Lung (tissue), 12 donors: ENCODE measurements around the gene AFDN. TPM values are rescaled to one million over a fixed set of nuclear protein-coding genes. Genes with fewer than 3 reads are reported as not detected.

Experiments
- ATAC-seq: fragments of 200-7000 bp; cut with Tn5 transposase; one replicate; pipeline ENCODE4 v1.9.1; 2020; ENCODE audit warnings: moderate number of reproducible peaks; ENCODE audit not compliant: insufficient read depth, low FRiP score
- DNase-seq, 3 donors: peaks; one replicate each; pipeline ENCODE4 v3.0.0-alpha.2; 2013 to 2017
- H3K27ac ChIP-seq, 2 donors: one replicate each; pipeline ENCODE4 v1.5.1; 2013; ENCODE audit warnings: mild to moderate bottlenecking in 2 of 2, moderate library complexity in 2 of 2, control low read depth in 1 of 2, inconsistent platforms in 1 of 2, low read depth in 1 of 2, low read length in 1 of 2
- H3K27me3 ChIP-seq, 3 donors: one replicate each; pipeline ENCODE4 v1.5.1; 2013; ENCODE audit warnings: low read length in 2 of 3; ENCODE audit not compliant: control insufficient read depth in 3 of 3, insufficient read depth in 3 of 3
- H3K36me3 ChIP-seq, 4 donors: one replicate each; pipeline ENCODE4 v1.5.1; 2013; ENCODE audit warnings: low read length in 4 of 4, mild to moderate bottlenecking in 1 of 4, moderate library complexity in 1 of 4; ENCODE audit not compliant: control insufficient read depth in 4 of 4, insufficient read depth in 4 of 4
- H3K4me1 ChIP-seq, 5 donors: one replicate each; pipeline ENCODE4 v1.5.1; 2013; ENCODE audit warnings: low read length in 5 of 5, mild to moderate bottlenecking in 2 of 5, moderate library complexity in 1 of 5; ENCODE audit not compliant: control insufficient read depth in 5 of 5, insufficient read depth in 5 of 5
- H3K4me3 ChIP-seq: one replicate; pipeline ENCODE4 v1.5.1; 2013; ENCODE audit warnings: mild to moderate bottlenecking, control low read depth, moderate library complexity
- H3K9ac ChIP-seq, 2 donors: one replicate each; pipeline ENCODE4 v1.5.1; 2013; ENCODE audit warnings: low read length in 2 of 2, control low read depth in 1 of 2; ENCODE audit not compliant: insufficient read depth in 1 of 2
- H3K9me3 ChIP-seq, 4 donors: one replicate each; pipeline ENCODE4 v1.5.1; 2013; ENCODE audit warnings: low read length in 3 of 4, mild to moderate bottlenecking in 1 of 4, moderate library complexity in 1 of 4; ENCODE audit not compliant: control insufficient read depth in 4 of 4, insufficient read depth in 3 of 4
- WGBS, 2 donors: extraction: QIAGEN DNeasy Blood & Tissue Kit; methylation state at CpG; one replicate each; pipeline ENCODE4 v1.1.7; 2013; 5-methylcytosine and 5-hydroxymethylcytosine counted together
- polyA plus RNA-seq, 2 donors: library from polyadenylated mRNA; stranded (reverse); fragments of 200-250 nt; gene quantifications; one replicate each; pipeline ENCODE4 v1.2.1, GENCODE V29; 2013
- total RNA-seq, 2 donors: library from RNA; depleted of rRNA in 1 of 2; stranded (reverse); fragments of >200 nt in 1 of 2; gene quantifications; one replicate each; pipeline ENCODE4 v1.2.1, GENCODE V29; 2014 to 2021
- TF ChIP-seq, protein P1 (sequence below): IDR thresholded peaks from 2 replicates; pipeline ENCODE4 v1.5.1; 2012; ENCODE audit warnings: mild to moderate bottlenecking; ENCODE audit errors: control extremely low read depth, extremely low read depth
- donor health status: control.
- donor health status: control.
- donor health status: Bipolar disorder and iron deficiency.
- donor health status: healthy.
- donor health status: DM: yes; HTN: yes; CAD: no.

The AFDN gene
- total and polyA plus RNA-seq, 4 donors = 47.6 to 407 (median 117) TPM

DNA sequence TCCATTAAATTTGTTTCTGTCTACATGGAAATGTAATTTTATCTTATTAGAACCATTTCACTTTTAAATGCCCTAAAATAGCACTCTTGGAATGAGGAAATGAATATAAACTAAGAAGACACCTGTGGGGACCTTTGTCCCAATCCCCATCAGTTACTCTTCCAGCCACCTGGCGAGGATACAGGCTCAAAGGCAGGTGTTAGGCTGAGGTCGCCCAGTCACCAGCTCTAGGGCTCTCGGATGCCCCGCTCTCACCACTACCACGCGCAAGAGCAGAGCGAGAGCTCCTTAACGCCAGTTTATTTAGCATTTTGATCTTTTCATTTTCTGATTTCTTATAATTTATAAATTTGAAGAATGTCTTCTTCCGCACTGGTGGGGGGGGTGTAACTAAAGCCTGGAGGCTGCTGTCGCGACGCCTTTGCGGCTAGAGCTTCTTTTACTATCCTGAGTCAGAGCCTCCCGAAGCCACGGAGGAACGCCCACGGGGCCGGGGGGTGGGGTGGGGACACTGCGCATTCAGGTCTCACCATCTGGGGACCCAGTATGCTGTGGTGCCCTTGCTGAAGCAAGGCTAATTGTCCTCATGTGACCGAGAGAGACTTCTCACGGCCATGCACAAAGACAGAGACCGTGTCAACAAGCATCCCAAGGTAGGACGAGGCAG, 38.7 kb upstream of the AFDN start:
- ATAC-seq (no peak), DNase-seq (no peak)
- Histone ChIP-seq H3K4me1 (peaks cover 2 to 11% (median 6%) of the 10 kb centered on the region in 5 donors), H3K4me3 (no peak overlapping the region), H3K9ac (no peak overlapping the region), H3K9me3 (no peaks in the 10 kb centered on the region), H3K27ac (no peak overlapping the region), H3K27me3 (no peaks in the 10 kb centered on the region), H3K36me3 (no peaks in the 10 kb centered on the region)
- WGBS, 2 donors = 85 to 86% methylated on average over 23 of the region's 23 CpGs
- TF ChIP-seq, protein P1, sequence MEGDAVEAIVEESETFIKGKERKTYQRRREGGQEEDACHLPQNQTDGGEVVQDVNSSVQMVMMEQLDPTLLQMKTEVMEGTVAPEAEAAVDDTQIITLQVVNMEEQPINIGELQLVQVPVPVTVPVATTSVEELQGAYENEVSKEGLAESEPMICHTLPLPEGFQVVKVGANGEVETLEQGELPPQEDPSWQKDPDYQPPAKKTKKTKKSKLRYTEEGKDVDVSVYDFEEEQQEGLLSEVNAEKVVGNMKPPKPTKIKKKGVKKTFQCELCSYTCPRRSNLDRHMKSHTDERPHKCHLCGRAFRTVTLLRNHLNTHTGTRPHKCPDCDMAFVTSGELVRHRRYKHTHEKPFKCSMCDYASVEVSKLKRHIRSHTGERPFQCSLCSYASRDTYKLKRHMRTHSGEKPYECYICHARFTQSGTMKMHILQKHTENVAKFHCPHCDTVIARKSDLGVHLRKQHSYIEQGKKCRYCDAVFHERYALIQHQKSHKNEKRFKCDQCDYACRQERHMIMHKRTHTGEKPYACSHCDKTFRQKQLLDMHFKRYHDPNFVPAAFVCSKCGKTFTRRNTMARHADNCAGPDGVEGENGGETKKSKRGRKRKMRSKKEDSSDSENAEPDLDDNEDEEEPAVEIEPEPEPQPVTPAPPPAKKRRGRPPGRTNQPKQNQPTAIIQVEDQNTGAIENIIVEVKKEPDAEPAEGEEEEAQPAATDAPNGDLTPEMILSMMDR = no peak

DNA sequence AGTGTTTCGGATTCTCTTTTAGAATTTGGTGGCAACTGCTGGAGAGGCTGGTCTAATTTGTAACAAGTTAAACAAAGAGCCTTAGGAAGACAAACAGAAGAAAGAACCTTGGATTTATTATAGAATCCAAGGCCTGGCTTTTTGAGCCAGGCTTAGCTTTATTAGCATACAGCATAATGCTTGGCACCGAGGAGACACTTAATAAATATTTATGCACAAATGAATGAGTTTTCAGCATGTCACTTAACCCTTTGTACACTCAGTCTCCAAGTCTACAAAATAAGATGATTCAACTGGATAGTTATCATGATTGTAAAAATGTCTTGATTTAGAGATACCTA, 38.2 kb upstream of the AFDN start:
- DNase-seq (no peak), ATAC-seq (no peak)
- Histone ChIP-seq H3K27ac (no peak overlapping the region), H3K9ac (no peak overlapping the region), H3K4me3 (no peak overlapping the region), H3K4me1 (peaks cover 2 to 11% (median 6%) of the 10 kb centered on the region in 5 donors), H3K9me3 (no peaks in the 10 kb centered on the region), H3K27me3 (no peaks in the 10 kb centered on the region), H3K36me3 (no peaks in the 10 kb centered on the region)
- TF ChIP-seq, protein P1 = no peak
- WGBS, 2 donors = 70 to 83% methylated on average over 2 of the region's 2 CpGs

- 66 to 73% methylated on average over 6 of the region's 6 CpGs for WGBS, 2 donors
- H3K4me3 ChIP-seq = no peak overlapping the region
- H3K36me3 ChIP-seq = no peaks in the 10 kb centered on the region
- H3K4me1 ChIP-seq = peaks cover 2 to 11% (median 6%) of the 10 kb centered on the region in 5 donors
- H3K27me3 ChIP-seq = no peaks in the 10 kb centered on the region
- no peak overlapping the region for H3K9ac ChIP-seq
- TF ChIP-seq, protein P1 = no peak
- ATAC-seq = no peak
- no peak for DNase-seq
- no peaks in the 10 kb centered on the region for H3K9me3 ChIP-seq
- H3K27ac ChIP-seq = no peak overlapping the region
Observed at GRCh38 chr6:167789358-167789757, 37.4 kb upstream of the AFDN start.
